GM19239 (cell line): ENCODE data around the gene FAM200B.
"Not testable (repeated sequence)": the region's sequence is repeated elsewhere in the genome, so short reads cannot be mapped to it uniquely, and the experiment has no call there.

Source experiments
- DNase-seq: peaks from one replicate; pipeline ENCODE4 v3.0.0; 2011; ENCODE audit warnings: low spot score; ENCODE audit not compliant: insufficient read length
- FAIRE-seq: peaks from 2 replicates; lab custom pipeline; 2011; peaks lifted over from hg19 to GRCh38; lab: Jason Lieb, UNC

The FAM200B gene

DNA sequence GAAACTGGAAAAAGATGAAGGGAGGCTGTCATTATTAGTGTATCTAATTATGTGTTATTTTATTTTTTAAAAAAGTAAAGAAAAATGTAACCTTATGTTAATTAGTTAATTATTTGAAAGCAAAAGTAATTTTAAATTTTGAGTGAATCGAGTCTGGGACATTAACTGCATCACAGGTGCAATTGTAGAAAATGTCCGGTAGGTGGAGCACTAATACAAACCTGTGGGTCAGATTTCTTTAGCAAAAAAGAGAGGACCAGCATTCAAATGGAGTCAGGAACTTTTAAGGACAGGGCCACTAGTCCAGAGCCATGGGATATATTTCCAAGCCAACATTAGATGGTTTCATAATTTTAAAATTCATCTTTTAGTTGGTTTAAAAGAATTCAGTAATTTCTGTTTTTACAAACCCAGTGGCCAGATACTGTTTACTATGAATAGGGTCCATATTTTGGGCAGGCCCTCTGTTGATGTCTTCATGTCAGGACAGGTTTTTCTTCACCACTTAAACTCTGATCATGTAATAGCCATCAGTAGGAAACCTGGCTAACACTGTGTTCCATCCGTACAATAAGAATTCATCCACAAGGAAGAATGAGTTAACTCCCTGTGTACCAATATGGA, 48.4 kb downstream of the FAM200B start:
- FAIRE-seq (peak; percentile 96), DNase-seq (peak; percentile 48)

DNA sequence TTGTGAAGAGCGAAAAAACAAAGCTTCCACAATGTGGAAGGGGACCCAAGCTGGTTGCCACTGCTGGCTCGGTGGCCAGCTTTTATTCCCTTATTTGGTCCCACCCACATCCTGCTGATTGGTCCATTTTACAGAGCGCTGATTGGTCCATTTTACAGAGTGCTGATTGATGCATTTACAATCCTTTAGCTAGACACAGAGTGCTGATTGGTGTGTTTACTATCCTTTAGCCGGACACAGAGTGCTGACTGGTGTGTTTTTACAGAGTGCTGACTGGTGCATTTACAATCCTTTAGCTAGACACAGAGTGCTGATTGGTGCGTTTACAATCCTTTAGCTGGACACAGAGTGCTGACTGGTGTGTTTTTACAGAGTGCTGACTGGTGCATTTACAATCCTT, 51.4 kb downstream of the FAM200B start:
- not testable (repeated sequence) for DNase-seq, FAIRE-seq

DNA sequence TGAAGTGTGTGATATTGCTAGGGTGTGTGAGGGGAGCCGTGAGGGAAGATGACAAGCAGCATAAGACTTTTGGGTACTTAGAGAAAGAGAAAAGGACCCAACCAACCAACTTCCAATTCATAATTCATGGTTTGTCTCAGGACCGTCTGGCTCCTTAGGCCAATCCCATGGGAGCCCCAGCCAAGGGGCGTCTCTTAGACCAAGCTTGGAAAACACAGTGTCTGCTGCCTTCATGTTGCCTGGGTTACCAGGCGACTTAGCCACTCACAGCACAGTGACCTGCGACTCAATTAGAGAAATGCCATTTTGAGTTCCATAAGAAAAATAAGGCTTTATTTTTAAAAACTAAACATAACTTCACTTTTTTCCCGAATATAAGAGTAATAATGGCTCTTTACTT, 53.9 kb downstream of the FAM200B start:
- FAIRE-seq (no peak), DNase-seq (no peak)

DNA sequence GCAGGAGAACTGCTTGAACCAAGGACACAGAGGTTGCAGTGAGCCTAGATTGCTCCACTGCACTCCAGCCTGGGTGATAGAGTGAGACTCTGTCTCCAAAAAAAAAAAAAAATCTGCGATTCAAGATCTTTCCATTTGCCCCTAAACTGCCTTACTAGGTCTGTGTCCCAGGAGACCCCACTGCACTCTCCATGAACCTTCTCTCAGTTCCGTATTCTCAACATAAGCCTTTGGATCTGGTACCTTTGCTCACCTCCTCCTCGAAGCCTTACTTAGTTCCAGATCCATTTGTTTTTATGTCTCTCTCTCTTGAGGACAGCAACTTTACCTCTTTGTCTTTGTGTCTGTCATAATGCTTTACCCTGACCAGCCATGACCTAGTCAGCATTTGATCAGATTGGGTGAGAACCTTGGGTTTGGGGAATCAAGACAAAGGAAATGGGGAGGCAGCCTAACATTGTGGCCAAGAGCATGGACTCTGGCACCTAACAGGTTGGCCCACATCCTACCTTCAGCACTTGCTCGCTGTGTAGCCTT, 55.0 kb downstream of the FAM200B start:
- DNase-seq: no peak
- peak; percentile 31 for FAIRE-seq

GRCh38 chr4:15737255-15737654, 55.6 kb downstream of the FAM200B start:
- DNase-seq (no peak), FAIRE-seq (no peak)

DNA sequence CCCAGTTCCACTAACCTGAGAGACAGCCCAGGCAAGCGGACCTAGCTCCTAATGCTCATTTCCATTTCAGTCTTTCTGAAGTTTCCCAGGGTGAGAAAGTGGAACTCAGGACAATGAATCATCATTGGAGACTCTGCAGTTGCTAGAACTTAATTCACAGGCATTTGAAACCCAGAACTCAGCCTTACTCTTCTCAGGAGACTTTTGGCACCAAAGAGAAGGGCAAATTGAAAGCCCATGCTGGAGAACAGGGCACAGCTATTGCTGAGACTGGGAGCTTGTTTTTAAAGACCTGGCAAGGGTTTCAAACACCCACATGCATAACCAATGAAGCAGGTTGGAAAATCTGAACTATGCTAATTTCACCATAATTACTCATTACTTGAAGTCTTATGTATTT, 57.2 kb downstream of the FAM200B start:
- FAIRE-seq (no peak), DNase-seq (no peak)
